Activated CD4-positive, alpha-beta T cell treated with anti-CD3 and anti-CD28 coated beads, Interleukin-2, amount 50 U/mL, for 1 hour (primary cell): Measurements from ENCODE around the gene GAPVD1.
"Not testable (repeated sequence)": the region's sequence is repeated elsewhere in the genome, so short reads cannot be mapped to it uniquely, and the experiment has no call there.

ENCODE experiments used
- DNase-seq: peaks from one replicate; pipeline ENCODE4 v3.0.0-alpha.2; 2020

GAPVD1 gene

GRCh38 chr9:125261501-125262293, at the start of gene GAPVD1:
Gene GAPVD1 (plus strand): TSS chr9:125261826. CDS start chr9:125298922, 37,096 bp downstream.
- peak; percentile 82 for DNase-seq

- DNase-seq = no peak
Measured at GRCh38 chr9:125214186-125214585, 47.4 kb upstream of the GAPVD1 start.

- no peak for DNase-seq
Measured at GRCh38 chr9:125218621-125219020, 43.0 kb upstream of the GAPVD1 start.

- not testable (repeated sequence) for DNase-seq
Measured at GRCh38 chr9:125224858-125225257, 36.8 kb upstream of the GAPVD1 start.

- DNase-seq = no peak
Measured at GRCh38 chr9:125227761-125228160, 33.9 kb upstream of the GAPVD1 start.

- DNase-seq = no peak
Measured at GRCh38 chr9:125233678-125234077, 27.9 kb upstream of the GAPVD1 start.

- DNase-seq = not testable (repeated sequence)
Measured at GRCh38 chr9:125234099-125234498, 27.5 kb upstream of the GAPVD1 start.

GRCh38 chr9:125235804-125236519, 25.7 kb upstream of the GAPVD1 start:
- no peak for DNase-seq

- DNase-seq = not testable (repeated sequence)
Measured at GRCh38 chr9:125236520-125237159, 25.0 kb upstream of the GAPVD1 start.

- DNase-seq = no peak
Measured at GRCh38 chr9:125238127-125238914, 23.3 kb upstream of the GAPVD1 start.

GRCh38 chr9:125238915-125239446, 22.6 kb upstream of the GAPVD1 start:
- no peak for DNase-seq

GRCh38 chr9:125239631-125240597, 21.7 kb upstream of the GAPVD1 start:
- DNase-seq = no peak

- peak; percentile 27 for DNase-seq
Measured at GRCh38 chr9:125240649-125240999, 21.0 kb upstream of the GAPVD1 start.

- peak; percentile 100 for DNase-seq
Measured at GRCh38 chr9:125241000-125241862, 20.4 kb upstream of the GAPVD1 start, which contains the start of gene HSPA5. Gene HSPA5 (minus strand): TSS chr9:125241343. CDS start chr9:125241126, 217 bp downstream.

- peak; percentile 36 for DNase-seq
Measured at GRCh38 chr9:125241863-125242739, 19.5 kb upstream of the GAPVD1 start.

- no peak for DNase-seq
Measured at GRCh38 chr9:125243792-125244260, 17.8 kb upstream of the GAPVD1 start.

GRCh38 chr9:125246261-125246667, 15.4 kb upstream of the GAPVD1 start:
- DNase-seq = no peak

GRCh38 chr9:125254231-125254630, 7.4 kb upstream of the GAPVD1 start:
- DNase-seq = no peak

GRCh38 chr9:125255781-125256391, 5.7 kb upstream of the GAPVD1 start:
- DNase-seq = no peak
